GM18499 (cell line): ENCODE data around the gene C5orf24.
"Not testable (repeated sequence)": the region's sequence is repeated elsewhere in the genome, so short reads cannot be mapped to it uniquely, and the experiment has no call there.

Source experiments
- ATAC-seq: cut with Tn5 transposase; IDR thresholded peaks from one replicate; pipeline ENCODE4 v1.9.1; 2021; ENCODE audit warnings: moderate number of reproducible peaks; ENCODE audit not compliant: insufficient read depth, unreplicated experiment

The C5orf24 gene

GRCh38 chr5:134845852-134846640 lies at the start of gene C5orf24:
C5orf24 (plus strand) TSS chr5:134845968; CDS start chr5:134854901, 8,933 bp downstream.
- ATAC-seq: peak; percentile 77

- ATAC-seq: no peak
Observed at GRCh38 chr5:134798468-134798867, 47.3 kb upstream of the C5orf24 start.

GRCh38 chr5:134803821-134804220 lies 41.9 kb upstream of the C5orf24 start:
- ATAC-seq: no peak

GRCh38 chr5:134813407-134813806 lies 32.4 kb upstream of the C5orf24 start:
- no peak for ATAC-seq

- no peak for ATAC-seq
Observed at GRCh38 chr5:134813827-134814226, 31.9 kb upstream of the C5orf24 start.

GRCh38 chr5:134817006-134817405 lies 28.8 kb upstream of the C5orf24 start:
- ATAC-seq: no peak

GRCh38 chr5:134818776-134819175 lies 27.0 kb upstream of the C5orf24 start:
- ATAC-seq: no peak

GRCh38 chr5:134819407-134819963 lies 26.3 kb upstream of the C5orf24 start:
- no peak for ATAC-seq

- ATAC-seq: no peak
Observed at GRCh38 chr5:134821841-134822240, 23.9 kb upstream of the C5orf24 start.

GRCh38 chr5:134824681-134825080 lies 21.1 kb upstream of the C5orf24 start:
- ATAC-seq: no peak

GRCh38 chr5:134825212-134825611 lies 20.6 kb upstream of the C5orf24 start:
- no peak for ATAC-seq

GRCh38 chr5:134833340-134834032 lies 12.3 kb upstream of the C5orf24 start:
- no peak for ATAC-seq

GRCh38 chr5:134835623-134836022 lies 10.1 kb upstream of the C5orf24 start:
- no peak for ATAC-seq

- ATAC-seq: no peak
Observed at GRCh38 chr5:134837530-134838181, 8.1 kb upstream of the C5orf24 start.

- not testable (repeated sequence) for ATAC-seq
Observed at GRCh38 chr5:134838361-134838760, 7.4 kb upstream of the C5orf24 start.

GRCh38 chr5:134840811-134841210 lies 5.0 kb upstream of the C5orf24 start:
- no peak for ATAC-seq

- ATAC-seq: no peak
Observed at GRCh38 chr5:134844252-134844651, 1.5 kb upstream of the C5orf24 start.

- no peak for ATAC-seq
Observed at GRCh38 chr5:134845335-134845851, 375 bp upstream of the C5orf24 start.

GRCh38 chr5:134846641-134846960 lies 833 bp downstream of the C5orf24 start:
- ATAC-seq: no peak

GRCh38 chr5:134849434-134849933 lies 3.7 kb downstream of the C5orf24 start:
- ATAC-seq: not testable (repeated sequence)
